Body of pancreas (tissue), 4 donors: ENCODE measurements around the gene ATF6.

Source experiments
- CTCF ChIP-seq, 7 experiments: fragments of 450-650 bp in 4 of 7; fragments of 200-600 bp in 3 of 7; sonication (generic) in 3 of 7; IDR thresholded peaks; one replicate each; pipeline ENCODE4 v1.5.1; 2016 to 2019; ENCODE audit warnings: antibody characterized with exemption in 7 of 7
- POLR2A ChIP-seq, 3 donors: fragments of 450-650 bp; IDR thresholded peaks; one replicate each; pipeline ENCODE4 v1.6.1; 2016; ENCODE audit warnings: antibody characterized with exemption in 3 of 3, mild to moderate bottlenecking in 2 of 3

GRCh38 chr1:161910604-161911003 is 144.5 kb downstream of the ATF6 start:
- no peak for TF ChIP-seq CTCF (IDR thresholded peaks at IDR 0.05)
- no peak for TF ChIP-seq POLR2A (IDR thresholded peaks at IDR 0.05)
